Measurements from ENCODE around the gene EFCC1.

EFCC1 gene

GRCh38 chr3:128988286-128988685 is 12.8 kb upstream of the EFCC1 start:
- no peak overlapping the region for H3K27ac ChIP-seq

GRCh38 chr3:128991355-128991895 is 9.7 kb upstream of the EFCC1 start:
- no peak for TF ChIP-seq CTCF (conservative IDR thresholded peaks at IDR 0.05)
- H3K27ac ChIP-seq = no peak overlapping the region

More at GRCh38 chr3:128988286-128988685, 12.8 kb upstream of the EFCC1 start:
- TF ChIP-seq CTCF (conservative IDR thresholded peaks at IDR 0.05) = no peak

- no peak for TF ChIP-seq CTCF (conservative IDR thresholded peaks at IDR 0.05)
- peak overlapping the region; percentile 41; the same call in 1 of the 2 replicates for H3K27ac ChIP-seq
Measured at GRCh38 chr3:128992926-128993460, 8.1 kb upstream of the EFCC1 start.

- TF ChIP-seq CTCF (conservative IDR thresholded peaks at IDR 0.05) = 0 out of 2 replicates have a peak, but pooled peaks have one; percentile 15
- H3K27ac ChIP-seq = peak within 1 kb of the TSS; percentile 41; the same call in 1 of the 2 replicates
Measured at GRCh38 chr3:128993461-128994172, 7.5 kb upstream of the EFCC1 start, which contains the start of gene CFAP92. Gene CFAP92, minus strand, starts transcription at chr3:128994076. Its CDS starts 772 bp downstream, at chr3:128993304.

- H3K27ac ChIP-seq = peak overlapping the region; percentile 41; the same call in 1 of the 2 replicates
- no peak for TF ChIP-seq CTCF (conservative IDR thresholded peaks at IDR 0.05)
Measured at GRCh38 chr3:128994173-128994512, 7.0 kb upstream of the EFCC1 start.

GRCh38 chr3:128994581-128995546 is 6.2 kb upstream of the EFCC1 start:
- peak overlapping the region; percentile 41; the same call in 1 of the 2 replicates for H3K27ac ChIP-seq
- TF ChIP-seq CTCF (conservative IDR thresholded peaks at IDR 0.05) = no peak

Measured in VCaP (cell line).